ENCODE results near the gene LDLRAD4.

LDLRAD4 gene

DNA sequence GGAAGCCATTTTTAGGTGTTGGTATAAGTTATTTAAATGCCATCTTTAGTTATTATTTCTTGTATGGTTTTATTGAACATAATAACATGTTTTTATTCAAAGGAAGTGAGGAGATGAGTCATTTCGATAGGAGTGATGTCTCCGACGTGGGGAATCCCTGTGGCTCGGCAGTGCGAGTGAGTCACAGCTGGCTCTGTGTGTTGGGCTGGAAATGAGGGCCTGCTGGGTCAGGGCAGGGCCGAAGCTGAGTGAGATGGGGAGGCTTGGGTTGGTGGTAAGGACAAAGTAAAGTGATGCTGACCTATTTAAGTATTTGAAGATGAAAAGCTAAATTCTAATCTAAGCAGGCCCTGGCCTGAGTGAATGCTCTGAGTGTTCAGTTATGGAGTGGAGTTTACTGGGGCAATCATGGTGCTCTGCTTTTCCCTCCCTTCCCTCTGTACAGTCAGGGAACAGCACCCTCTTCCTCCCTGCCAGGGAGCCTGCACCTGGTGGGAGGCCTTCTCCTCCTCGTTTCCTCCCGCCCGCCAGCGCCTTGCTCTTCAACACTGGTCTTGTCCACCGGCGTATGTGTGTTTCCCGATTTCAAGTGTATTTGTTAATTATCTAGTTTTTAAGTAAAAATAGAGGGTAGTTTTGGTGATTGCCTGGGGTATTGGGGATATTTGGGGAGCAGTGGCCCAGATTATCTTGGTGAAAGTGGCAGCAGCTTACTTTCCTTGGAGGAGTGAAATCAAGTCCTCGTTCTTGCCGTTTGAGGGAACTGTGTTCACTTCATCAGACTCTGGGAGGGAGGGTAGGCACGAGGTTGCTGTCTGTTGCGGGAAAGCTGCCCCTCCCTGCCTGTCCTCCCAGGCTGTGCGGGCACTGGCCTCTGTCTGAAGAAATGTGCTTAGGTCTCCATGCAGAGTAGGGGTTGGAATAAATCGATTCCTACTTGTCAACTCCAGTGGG lies 157.0 kb downstream of the LDLRAD4 start:
- H3K9ac ChIP-seq = peak overlapping the region; percentile 57 to 80 (median 68); a peak in 21 of 22 replicates
- peaks cover 87 to 100% (median 98%) of the 10 kb centered on the region in 10 experiments for H3K4me1 ChIP-seq
- peaks cover 0 to 49% (median 10%) of the 10 kb centered on the region in 11 experiments; a peak in 10 of 22 replicates for H4K20me1 ChIP-seq
- H3K27ac ChIP-seq = peak overlapping the region; percentile 70 to 85 (median 82)
- H3K36me3 ChIP-seq = peaks cover 0 to 7% (median 0%) of the 10 kb centered on the region in 11 experiments; a peak in 3 of 22 replicates
- no peaks in the 10 kb centered on the region for H3K9me3 ChIP-seq (replicated peaks in 1 of 11)
- no peak for TF ChIP-seq Cebpa-rat (IDR thresholded peaks at IDR 0.05)
- peak overlapping the region; percentile 89 to 99 (median 97) for H3K4me2 ChIP-seq
- H3K4me3 ChIP-seq = peak overlapping the region in 8 of 10 experiments; percentile 29 to 53 (median 40); a peak in 12 of 20 replicates
- peaks cover 0 to 16% (median 0%) of the 10 kb centered on the region in 11 experiments; a peak in 3 of 22 replicates for H3K27me3 ChIP-seq

- Histone ChIP-seq H3K27ac (peak overlapping the region; percentile 70 to 85 (median 82)), H3K4me2 (peak overlapping the region; percentile 89 to 99 (median 97)), H3K4me1 (peaks cover 89 to 100% (median 98%) of the 10 kb centered on the region in 10 experiments), H4K20me1 (peaks cover 0 to 47% (median 10%) of the 10 kb centered on the region in 11 experiments; a peak in 10 of 22 replicates), H3K9me3 (replicated peaks in 1 of 11) (no peaks in the 10 kb centered on the region), H3K27me3 (peaks cover 0 to 16% (median 0%) of the 10 kb centered on the region in 11 experiments; a peak in 3 of 22 replicates), H3K9ac (peak overlapping the region; percentile 57 to 80 (median 68)), H3K4me3 (peak overlapping the region in 9 of 10 experiments; percentile 9 to 53 (median 41); a peak in 16 of 20 replicates), H3K36me3 (peaks cover 0 to 3% (median 0%) of the 10 kb centered on the region in 11 experiments; a peak in 1 of 22 replicates)
- no peak for TF ChIP-seq Cebpa-rat (IDR thresholded peaks at IDR 0.05)
Observed at GRCh38 chr18:13376298-13376840, 157.8 kb downstream of the LDLRAD4 start.

GRCh38 chr18:13376841-13377351 lies 158.3 kb downstream of the LDLRAD4 start:
- Histone ChIP-seq H3K9me3 (replicated peaks in 1 of 11) (no peaks in the 10 kb centered on the region), H3K4me2 (peak overlapping the region; percentile 89 to 99 (median 97)), H3K27me3 (peaks cover 0 to 16% (median 0%) of the 10 kb centered on the region in 11 experiments; a peak in 3 of 22 replicates), H3K4me3 (peak overlapping the region in 9 of 10 experiments; percentile 9 to 53 (median 41); a peak in 16 of 20 replicates), H3K9ac (peak overlapping the region; percentile 57 to 80 (median 68)), H3K36me3 (peaks cover 0 to 3% (median 0%) of the 10 kb centered on the region in 11 experiments; a peak in 1 of 22 replicates), H3K27ac (peak overlapping the region; percentile 70 to 85 (median 82); a peak in 21 of 22 replicates), H4K20me1 (peaks cover 0 to 51% (median 10%) of the 10 kb centered on the region in 11 experiments; a peak in 10 of 22 replicates), H3K4me1 (peaks cover 88 to 100% (median 98%) of the 10 kb centered on the region in 10 experiments)
- TF ChIP-seq Cebpa-rat (IDR thresholded peaks at IDR 0.05) = no peak

DNA sequence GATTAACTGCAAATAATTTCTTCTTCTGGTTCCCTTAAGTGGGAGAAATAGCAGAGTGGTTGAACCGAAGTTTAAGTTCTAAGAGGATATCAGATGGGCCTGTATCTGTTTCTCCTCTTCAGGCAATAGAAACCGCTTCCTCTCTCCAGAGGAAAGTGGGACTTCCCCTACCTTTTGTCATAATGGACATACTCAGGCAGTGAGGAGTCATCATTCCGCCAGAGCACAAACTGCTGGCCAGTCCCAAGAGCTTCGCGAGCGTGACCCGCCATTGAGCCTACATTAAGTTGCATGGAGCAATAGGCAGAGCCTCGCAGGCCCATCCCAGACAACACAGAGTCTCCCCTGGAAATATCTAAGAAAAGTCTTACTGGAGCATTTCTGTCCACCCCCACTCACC lies 158.9 kb downstream of the LDLRAD4 start:
- peak overlapping the region; percentile 89 to 99 (median 97) for H3K4me2 ChIP-seq
- TF ChIP-seq Cebpa-rat (IDR thresholded peaks at IDR 0.05) = no peak
- H3K27ac ChIP-seq = peak overlapping the region; percentile 70 to 85 (median 82); a peak in 21 of 22 replicates
- H3K9ac ChIP-seq = peak overlapping the region; percentile 59 to 80 (median 68); a peak in 18 of 22 replicates
- peaks cover 0 to 2% (median 0%) of the 10 kb centered on the region in 11 experiments; a peak in 1 of 22 replicates for H3K36me3 ChIP-seq
- H3K27me3 ChIP-seq = peaks cover 0 to 16% (median 0%) of the 10 kb centered on the region in 11 experiments; a peak in 3 of 22 replicates
- H3K4me3 ChIP-seq = peak overlapping the region in 6 of 10 experiments; percentile 33 to 53 (median 42); a peak in 5 of 20 replicates
- H3K4me1 ChIP-seq = peaks cover 84 to 100% (median 98%) of the 10 kb centered on the region in 10 experiments
- H3K9me3 ChIP-seq (replicated peaks in 1 of 11) = no peaks in the 10 kb centered on the region
- H4K20me1 ChIP-seq = peaks cover 0 to 50% (median 10%) of the 10 kb centered on the region in 11 experiments; a peak in 10 of 22 replicates

GRCh38 chr18:13378150-13378549 lies 159.6 kb downstream of the LDLRAD4 start:
- Histone ChIP-seq H3K27me3 (peaks cover 0 to 16% (median 0%) of the 10 kb centered on the region in 11 experiments; a peak in 3 of 22 replicates), H3K36me3 (no peaks in the 10 kb centered on the region), H3K4me2 (peak overlapping the region; percentile 89 to 99 (median 97)), H3K9ac (peak overlapping the region; percentile 19 to 80 (median 64); a peak in 17 of 22 replicates), H3K4me3 (no peak overlapping the region), H3K27ac (peak overlapping the region; percentile 17 to 85 (median 82); a peak in 21 of 22 replicates), H3K4me1 (peaks cover 84 to 100% (median 98%) of the 10 kb centered on the region in 10 experiments), H4K20me1 (peaks cover 0 to 53% (median 14%) of the 10 kb centered on the region in 11 experiments; a peak in 10 of 22 replicates), H3K9me3 (replicated peaks in 1 of 11) (no peaks in the 10 kb centered on the region)
- no peak for TF ChIP-seq Cebpa-rat (IDR thresholded peaks at IDR 0.05)

DNA sequence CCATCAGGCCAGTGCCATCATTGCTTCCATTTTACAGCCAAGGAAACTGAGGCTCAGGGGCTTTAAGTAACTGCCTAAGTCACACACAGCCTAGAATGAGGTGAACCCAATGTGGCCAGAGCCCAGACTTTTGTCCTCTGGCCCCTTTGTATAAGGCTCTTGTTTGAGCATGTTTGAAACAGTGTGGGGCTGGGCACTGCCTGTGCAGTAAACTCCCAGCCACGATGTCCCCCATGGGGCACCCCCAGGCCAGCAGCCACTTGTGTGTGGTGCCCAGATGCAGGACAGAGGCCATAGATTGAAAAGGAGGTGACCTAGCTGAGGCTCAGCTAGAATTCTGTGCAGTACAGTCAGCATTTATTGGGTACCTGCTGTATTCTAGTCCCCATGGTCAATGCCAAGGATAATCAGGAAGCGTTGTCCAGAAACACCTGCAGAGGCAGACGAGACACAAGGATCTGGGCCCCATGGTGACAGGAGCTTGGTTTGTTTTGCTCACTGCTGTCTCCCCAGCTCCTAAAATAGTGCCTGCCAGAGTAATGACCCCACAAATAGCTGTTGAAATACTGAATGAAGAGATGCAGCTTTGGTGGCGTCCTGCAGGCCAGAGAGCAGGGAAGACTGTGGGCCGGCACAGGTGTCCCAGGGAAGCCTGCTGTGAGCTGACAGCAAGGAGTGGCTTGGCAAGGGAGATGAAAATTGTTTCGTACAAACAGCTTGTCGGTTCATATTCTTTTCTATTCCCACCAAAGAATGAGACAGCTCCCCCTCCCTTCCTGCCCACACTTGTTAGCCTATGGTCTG lies 160.7 kb downstream of the LDLRAD4 start:
- peaks cover 0 to 13% (median 0%) of the 10 kb centered on the region in 11 experiments; a peak in 3 of 22 replicates for H3K27me3 ChIP-seq
- peaks cover 0 to 51% (median 13%) of the 10 kb centered on the region in 11 experiments; a peak in 10 of 22 replicates for H4K20me1 ChIP-seq
- H3K4me1 ChIP-seq = peaks cover 90 to 98% (median 97%) of the 10 kb centered on the region in 10 experiments
- H3K4me3 ChIP-seq = no peak overlapping the region
- peak overlapping the region; percentile 89 to 99 (median 97) for H3K4me2 ChIP-seq
- peak overlapping the region in 7 of 11 experiments; percentile 44 to 85 (median 83); a peak in 12 of 22 replicates for H3K27ac ChIP-seq
- no peaks in the 10 kb centered on the region for H3K36me3 ChIP-seq
- H3K9me3 ChIP-seq (replicated peaks in 1 of 11) = no peaks in the 10 kb centered on the region
- TF ChIP-seq Cebpa-rat (IDR thresholded peaks at IDR 0.05) = no peak
- H3K9ac ChIP-seq = peak overlapping the region in 3 of 11 experiments; percentile 17 to 77 (median 46); a peak in 4 of 22 replicates

DNA sequence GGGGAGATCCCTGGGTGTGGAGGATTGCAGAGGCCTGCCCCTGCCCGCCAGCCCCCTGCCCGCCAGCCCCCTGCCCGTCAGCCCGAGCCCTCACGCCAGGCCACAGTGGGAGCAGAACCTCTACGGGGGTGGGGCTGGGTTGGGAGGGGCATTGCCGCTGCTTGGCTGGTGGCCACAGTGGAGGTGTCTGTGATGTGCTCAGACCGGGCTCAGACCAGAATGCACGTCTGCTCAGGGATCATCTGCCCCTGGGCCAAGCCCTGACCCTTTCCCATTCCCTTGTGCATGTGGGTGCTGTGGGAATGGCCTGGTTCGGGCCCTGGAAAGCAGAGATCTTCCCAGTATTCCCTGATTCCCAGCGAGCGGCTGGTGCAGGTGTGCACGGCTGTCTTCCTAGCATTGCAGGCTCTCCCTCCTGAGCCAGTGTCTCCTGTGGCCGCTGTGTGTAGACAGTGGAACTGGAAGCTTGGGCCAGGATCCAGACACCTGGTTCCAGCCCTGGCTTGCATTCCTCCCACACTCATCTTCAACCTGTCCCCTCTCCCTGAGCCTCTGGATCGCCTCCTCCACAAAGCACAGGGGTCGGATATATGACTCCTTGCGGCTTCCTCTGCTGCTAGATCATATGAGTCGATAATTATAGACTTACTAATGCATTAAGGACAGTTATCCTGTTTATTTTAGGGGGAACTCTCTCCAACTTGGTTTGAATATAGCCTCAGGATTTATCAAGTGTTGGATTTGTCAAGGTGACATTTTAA lies 161.6 kb downstream of the LDLRAD4 start:
- Histone ChIP-seq H4K20me1 (peaks cover 0 to 43% (median 5%) of the 10 kb centered on the region in 11 experiments; a peak in 9 of 22 replicates), H3K27ac (peak overlapping the region in 7 of 11 experiments; percentile 7 to 88 (median 43); a peak in 7 of 22 replicates), H3K9me3 (replicated peaks in 1 of 11) (no peaks in the 10 kb centered on the region), H3K27me3 (peaks cover 0 to 8% (median 0%) of the 10 kb centered on the region in 11 experiments; a peak in 2 of 22 replicates), H3K9ac (0 out of 22 replicates have a peak overlapping the region, but pooled peaks of 1 of the 11 experiments have one; percentile 6), H3K4me2 (peak overlapping the region; percentile 82 to 99 (median 91)), H3K4me3 (no peak overlapping the region), H3K4me1 (peaks cover 82 to 94% (median 88%) of the 10 kb centered on the region in 10 experiments), H3K36me3 (0 out of 22 replicates have a peak, but pooled peaks cover 0 to 3% (median 0%) of the 10 kb centered on the region in 11 experiments)
- no peak for TF ChIP-seq Cebpa-rat (IDR thresholded peaks at IDR 0.05)

Measured in BLaER1 treated with 17β-estradiol and CSF1 and Interleukin-3, amounts not matched to agents 10 nM and 100 nM (cell line).